ENCODE data around the gene PLD6.

The PLD6 gene

GRCh38 chr17:17152385-17152784 lies 53.7 kb downstream of the PLD6 start:
- no peak for DNase-seq

GRCh38 chr17:17151962-17152361 lies 54.2 kb downstream of the PLD6 start:
- DNase-seq = peak; percentile 91

GRCh38 chr17:17151541-17151940 lies 54.6 kb downstream of the PLD6 start:
- peak; percentile 18 for DNase-seq

GRCh38 chr17:17151055-17151454 lies 55.1 kb downstream of the PLD6 start:
- peak; percentile 84 for DNase-seq

Measured in HCEC 1CT (cell line).